Stomach smooth muscle (tissue), 2 donors: ENCODE measurements around the gene DNAJB6.

ENCODE experiments used
- H3K27ac ChIP-seq: one replicate; pipeline ENCODE4 v1.7.0; 2013; ENCODE audit warnings: mild to moderate bottlenecking, low read length, inconsistent platforms
- H3K27me3 ChIP-seq, 2 donors: one replicate each; pipeline ENCODE4 v1.7.0; 2013; ENCODE audit warnings: low read length in 2 of 2; ENCODE audit not compliant: insufficient read depth in 2 of 2, control insufficient read depth in 1 of 2
- H3K36me3 ChIP-seq, 2 donors: one replicate each; pipeline ENCODE4 v1.7.0; 2013; ENCODE audit warnings: low read length in 2 of 2; ENCODE audit not compliant: control insufficient read depth in 2 of 2, insufficient read depth in 2 of 2
- H3K4me1 ChIP-seq: one replicate; pipeline ENCODE4 v1.7.0; 2013; ENCODE audit warnings: low read length; ENCODE audit not compliant: control insufficient read depth, insufficient read depth
- H3K4me3 ChIP-seq, 2 donors: one replicate each; pipeline ENCODE4 v1.7.0; 2013; ENCODE audit warnings: low read length in 2 of 2
- H3K9ac ChIP-seq, 2 donors: one replicate each; pipeline ENCODE4 v1.7.0; 2013; ENCODE audit warnings: low read length in 2 of 2, mild to moderate bottlenecking in 1 of 2
- H3K9me3 ChIP-seq, 2 donors: one replicate each; pipeline ENCODE4 v1.7.0; 2013; ENCODE audit warnings: low read length in 2 of 2; ENCODE audit not compliant: control insufficient read depth in 2 of 2
- donor health status: healthy.
- donor health status: Pancreatic carcinoma.

Gene DNAJB6

GRCh38 chr7:157355784-157356511 lies 19.1 kb downstream of the DNAJB6 start:
- peak overlapping the region; percentile 12 to 55 for H3K4me3 ChIP-seq
- peak overlapping the region in 1 of 2 donors; percentile 42 for H3K9ac ChIP-seq
- H3K27ac ChIP-seq, result peak overlapping the region; percentile 31

GRCh38 chr7:157357129-157358040 lies 20.6 kb downstream of the DNAJB6 start:
- no peak overlapping the region for H3K4me3 ChIP-seq
- H3K9me3 ChIP-seq, result no peaks in the 10 kb centered on the region
- peaks cover 16 to 21% of the 10 kb centered on the region in 2 donors for H3K36me3 ChIP-seq
- peaks cover 21% of the 10 kb centered on the region for H3K4me1 ChIP-seq
- H3K9ac ChIP-seq, result no peak overlapping the region
- no peak overlapping the region for H3K27ac ChIP-seq
- H3K27me3 ChIP-seq, result no peaks in the 10 kb centered on the region

More at GRCh38 chr7:157355784-157356511, 19.1 kb downstream of the DNAJB6 start:
- Histone ChIP-seq H3K27me3 (no peaks in the 10 kb centered on the region), H3K36me3 (peaks cover 10 to 21% of the 10 kb centered on the region in 2 donors), H3K9me3 (no peaks in the 10 kb centered on the region), H3K4me1 (peaks cover 22% of the 10 kb centered on the region)

- Histone ChIP-seq H3K36me3 (peaks cover 21 to 22% of the 10 kb centered on the region in 2 donors), H3K9me3 (no peaks in the 10 kb centered on the region), H3K9ac (no peak overlapping the region), H3K4me3 (no peak overlapping the region), H3K27ac (no peak overlapping the region), H3K27me3 (no peaks in the 10 kb centered on the region), H3K4me1 (peaks cover 18% of the 10 kb centered on the region)
Observed at GRCh38 chr7:157358041-157358752, 21.4 kb downstream of the DNAJB6 start.

GRCh38 chr7:157358753-157359096 lies 21.9 kb downstream of the DNAJB6 start:
- Histone ChIP-seq H3K9ac (no peak overlapping the region), H3K36me3 (peaks cover 26 to 28% of the 10 kb centered on the region in 2 donors), H3K4me1 (peaks cover 18% of the 10 kb centered on the region), H3K27me3 (no peaks in the 10 kb centered on the region), H3K4me3 (no peak overlapping the region), H3K9me3 (no peaks in the 10 kb centered on the region), H3K27ac (no peak overlapping the region)

- Histone ChIP-seq H3K4me3 (no peak overlapping the region), H3K27me3 (no peaks in the 10 kb centered on the region), H3K36me3 (peaks cover 32% of the 10 kb centered on the region in 2 donors), H3K9me3 (no peaks in the 10 kb centered on the region), H3K9ac (no peak overlapping the region), H3K27ac (no peak overlapping the region), H3K4me1 (peaks cover 18% of the 10 kb centered on the region)
Observed at GRCh38 chr7:157359581-157359980, 22.8 kb downstream of the DNAJB6 start.

GRCh38 chr7:157360483-157361025 lies 23.8 kb downstream of the DNAJB6 start:
- H3K36me3 ChIP-seq, result peaks cover 39 to 40% of the 10 kb centered on the region in 2 donors
- H3K9me3 ChIP-seq, result no peaks in the 10 kb centered on the region
- no peak overlapping the region for H3K4me3 ChIP-seq
- H3K4me1 ChIP-seq, result peaks cover 12% of the 10 kb centered on the region
- H3K27me3 ChIP-seq, result no peaks in the 10 kb centered on the region
- no peak overlapping the region for H3K9ac ChIP-seq
- H3K27ac ChIP-seq, result no peak overlapping the region

- Histone ChIP-seq H3K27me3 (no peaks in the 10 kb centered on the region), H3K36me3 (peaks cover 39 to 40% of the 10 kb centered on the region in 2 donors), H3K9ac (no peak overlapping the region), H3K4me3 (no peak overlapping the region), H3K27ac (no peak overlapping the region), H3K4me1 (peaks cover 2% of the 10 kb centered on the region), H3K9me3 (no peaks in the 10 kb centered on the region)
Observed at GRCh38 chr7:157361537-157361936, 24.7 kb downstream of the DNAJB6 start.

GRCh38 chr7:157362729-157363128 lies 25.9 kb downstream of the DNAJB6 start:
- Histone ChIP-seq H3K27ac (no peak overlapping the region), H3K36me3 (peaks cover 40 to 48% of the 10 kb centered on the region in 2 donors), H3K9ac (no peak overlapping the region), H3K27me3 (no peaks in the 10 kb centered on the region), H3K4me3 (no peak overlapping the region), H3K4me1 (peaks cover 2% of the 10 kb centered on the region), H3K9me3 (no peaks in the 10 kb centered on the region)

- H3K4me1 ChIP-seq, result no peaks in the 10 kb centered on the region
- H3K9me3 ChIP-seq, result no peaks in the 10 kb centered on the region
- no peaks in the 10 kb centered on the region for H3K27me3 ChIP-seq
- peaks cover 52 to 55% of the 10 kb centered on the region in 2 donors for H3K36me3 ChIP-seq
- no peak overlapping the region for H3K4me3 ChIP-seq
- no peak overlapping the region for H3K27ac ChIP-seq
- no peak overlapping the region for H3K9ac ChIP-seq
Observed at GRCh38 chr7:157366722-157367121, 29.9 kb downstream of the DNAJB6 start.

- Histone ChIP-seq H3K9me3 (no peaks in the 10 kb centered on the region), H3K4me3 (no peak overlapping the region), H3K27ac (no peak overlapping the region), H3K4me1 (no peaks in the 10 kb centered on the region), H3K36me3 (peaks cover 42 to 62% of the 10 kb centered on the region in 2 donors), H3K9ac (no peak overlapping the region), H3K27me3 (no peaks in the 10 kb centered on the region)
Observed at GRCh38 chr7:157368955-157369354, 32.2 kb downstream of the DNAJB6 start.
